Coronary artery (tissue), 2 donors: ENCODE data around the gene ZNF212.

ENCODE experiments used
- DNase-seq: peaks from one replicate; pipeline ENCODE4 v3.0.0-alpha.2; 2017; ENCODE audit warnings: low spot score
- H3K27ac ChIP-seq, 2 donors: fragments of 200-600 bp; sonication (generic); one replicate each; pipeline ENCODE4 v1.5.1; 2016 to 2019
- H3K4me3 ChIP-seq: fragments of 200-600 bp; sonication (generic); 2 replicates; pipeline ENCODE4 v1.5.1; 2016; ENCODE audit warnings: mild to moderate bottlenecking, moderate library complexity
- TF ChIP-seq, protein P1 (sequence below): fragments of 200-600 bp; sonication (generic); IDR thresholded peaks from one replicate; pipeline ENCODE4 v1.5.1; 2019; ENCODE audit warnings: antibody characterized with exemption

ZNF212 gene

DNA sequence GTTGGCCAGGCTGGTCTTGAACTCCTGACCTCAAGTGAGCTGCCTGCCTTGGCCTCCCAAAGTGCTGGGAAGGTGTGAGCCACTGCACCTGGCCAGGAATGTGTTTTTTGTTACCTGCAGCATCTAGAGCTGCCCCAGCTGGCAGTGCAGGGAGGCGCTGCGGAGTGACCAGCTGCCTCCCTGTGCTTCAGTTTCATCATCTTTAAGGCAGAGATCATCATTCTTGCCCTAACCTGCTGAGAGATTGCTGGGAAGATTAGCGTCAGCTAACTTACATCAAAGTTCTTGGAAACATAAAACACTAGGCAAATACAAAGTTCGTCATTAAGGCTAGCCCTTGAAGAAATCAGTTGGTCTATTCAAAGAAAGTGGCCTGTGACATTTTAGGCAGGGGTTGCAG lies 41.8 kb upstream of the ZNF212 start:
- no peak overlapping the region for H3K27ac ChIP-seq
- DNase-seq = no peak
- H3K4me3 ChIP-seq = no peak overlapping the region
- TF ChIP-seq, protein P1, sequence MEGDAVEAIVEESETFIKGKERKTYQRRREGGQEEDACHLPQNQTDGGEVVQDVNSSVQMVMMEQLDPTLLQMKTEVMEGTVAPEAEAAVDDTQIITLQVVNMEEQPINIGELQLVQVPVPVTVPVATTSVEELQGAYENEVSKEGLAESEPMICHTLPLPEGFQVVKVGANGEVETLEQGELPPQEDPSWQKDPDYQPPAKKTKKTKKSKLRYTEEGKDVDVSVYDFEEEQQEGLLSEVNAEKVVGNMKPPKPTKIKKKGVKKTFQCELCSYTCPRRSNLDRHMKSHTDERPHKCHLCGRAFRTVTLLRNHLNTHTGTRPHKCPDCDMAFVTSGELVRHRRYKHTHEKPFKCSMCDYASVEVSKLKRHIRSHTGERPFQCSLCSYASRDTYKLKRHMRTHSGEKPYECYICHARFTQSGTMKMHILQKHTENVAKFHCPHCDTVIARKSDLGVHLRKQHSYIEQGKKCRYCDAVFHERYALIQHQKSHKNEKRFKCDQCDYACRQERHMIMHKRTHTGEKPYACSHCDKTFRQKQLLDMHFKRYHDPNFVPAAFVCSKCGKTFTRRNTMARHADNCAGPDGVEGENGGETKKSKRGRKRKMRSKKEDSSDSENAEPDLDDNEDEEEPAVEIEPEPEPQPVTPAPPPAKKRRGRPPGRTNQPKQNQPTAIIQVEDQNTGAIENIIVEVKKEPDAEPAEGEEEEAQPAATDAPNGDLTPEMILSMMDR = no peak

DNA sequence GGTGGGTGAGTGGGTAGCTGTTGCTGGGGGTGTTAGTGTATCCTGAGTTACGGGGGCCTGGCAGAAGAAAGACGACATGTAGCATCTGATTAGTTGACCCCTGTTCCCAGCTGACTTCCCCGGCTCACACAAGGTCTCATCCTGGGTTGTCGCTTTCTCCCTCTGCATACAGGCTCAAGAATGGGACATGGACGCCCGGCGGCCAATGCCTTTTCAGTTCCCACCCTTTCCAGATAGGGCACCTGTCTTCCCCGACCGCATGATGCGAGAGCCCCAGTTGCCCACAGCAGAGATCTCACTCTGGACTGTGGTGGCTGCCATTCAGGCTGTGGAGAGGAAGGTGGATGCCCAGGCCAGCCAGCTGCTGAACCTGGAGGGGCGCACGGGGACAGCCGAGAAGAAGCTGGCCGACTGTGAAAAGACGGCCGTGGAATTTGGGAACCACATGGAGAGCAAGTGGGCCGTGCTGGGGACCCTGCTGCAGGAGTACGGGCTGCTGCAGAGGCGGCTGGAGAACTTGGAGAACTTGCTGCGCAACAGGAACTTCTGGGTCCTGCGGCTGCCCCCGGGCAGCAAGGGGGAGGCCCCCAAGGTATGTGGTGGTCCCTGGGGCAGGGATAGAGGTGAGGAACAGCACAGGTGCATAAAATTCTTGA lies 41.2 kb upstream of the ZNF212 start:
- TF ChIP-seq, protein P1 = no peak

DNA sequence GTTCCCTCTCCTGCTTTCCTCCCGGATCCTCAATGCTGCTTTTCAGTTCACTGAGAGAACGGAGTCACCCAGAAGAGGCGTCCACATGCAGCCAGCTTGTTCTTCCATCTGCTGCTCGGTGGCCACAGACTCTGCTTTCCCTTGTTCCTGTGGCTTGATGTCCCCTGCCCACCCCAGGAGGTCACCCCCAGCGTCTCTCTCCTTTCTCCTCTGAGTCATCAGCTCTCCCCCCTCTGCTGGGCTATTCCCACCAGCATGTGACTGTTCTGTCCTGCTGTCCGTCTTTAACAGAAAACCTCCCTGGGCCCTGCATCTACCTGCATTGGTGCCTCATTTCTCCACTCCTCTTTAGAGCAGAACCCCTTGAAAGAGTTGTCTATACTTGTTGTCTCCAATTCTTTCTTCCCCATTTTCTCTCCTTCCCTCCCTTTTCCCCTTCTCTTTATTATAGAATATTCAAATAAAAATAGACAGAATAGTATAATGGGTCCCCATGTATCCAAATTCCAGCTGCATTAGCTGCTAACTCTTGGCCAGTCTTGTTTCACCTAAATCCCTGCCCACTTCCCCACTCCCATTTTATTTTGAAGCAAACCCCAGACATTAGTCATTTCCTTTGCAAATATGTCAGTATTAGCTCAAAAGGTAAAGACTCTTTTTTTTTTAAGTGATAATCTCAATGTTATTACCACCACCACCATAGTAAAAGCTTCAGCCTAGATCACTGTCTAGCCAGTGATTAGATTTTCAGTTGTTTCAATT lies 40.0 kb upstream of the ZNF212 start:
- Histone ChIP-seq H3K4me3 (no peak overlapping the region), H3K27ac (no peak overlapping the region)
- TF ChIP-seq, protein P1 = no peak
- no peak for DNase-seq

More for the DNA sequence above, 41.2 kb upstream of the ZNF212 start:
- Histone ChIP-seq H3K4me3 (no peak overlapping the region), H3K27ac (no peak overlapping the region)
- DNase-seq = no peak

DNA sequence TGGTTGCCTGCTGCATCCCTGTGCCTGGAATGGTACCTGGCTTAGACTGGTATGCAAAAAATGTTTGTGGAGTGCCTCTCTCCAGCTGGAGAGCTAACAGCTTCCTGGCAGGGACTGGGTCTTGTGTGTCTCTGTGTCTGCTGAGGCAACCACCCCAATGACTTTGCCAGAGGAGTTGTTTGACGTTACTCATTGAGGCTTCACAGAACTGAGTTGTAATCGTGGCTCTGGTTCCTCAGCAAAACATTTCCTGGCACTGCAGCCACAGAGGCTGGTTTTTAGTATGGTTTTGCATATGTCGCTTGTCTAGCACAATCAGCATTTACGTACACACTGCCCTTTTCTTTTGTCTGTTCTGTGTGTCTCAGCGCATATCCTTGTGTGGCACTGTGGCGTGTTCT lies 36.6 kb upstream of the ZNF212 start:
- H3K27ac ChIP-seq = no peak overlapping the region
- DNase-seq = no peak
- TF ChIP-seq, protein P1 = no peak
- H3K4me3 ChIP-seq = no peak overlapping the region

DNA sequence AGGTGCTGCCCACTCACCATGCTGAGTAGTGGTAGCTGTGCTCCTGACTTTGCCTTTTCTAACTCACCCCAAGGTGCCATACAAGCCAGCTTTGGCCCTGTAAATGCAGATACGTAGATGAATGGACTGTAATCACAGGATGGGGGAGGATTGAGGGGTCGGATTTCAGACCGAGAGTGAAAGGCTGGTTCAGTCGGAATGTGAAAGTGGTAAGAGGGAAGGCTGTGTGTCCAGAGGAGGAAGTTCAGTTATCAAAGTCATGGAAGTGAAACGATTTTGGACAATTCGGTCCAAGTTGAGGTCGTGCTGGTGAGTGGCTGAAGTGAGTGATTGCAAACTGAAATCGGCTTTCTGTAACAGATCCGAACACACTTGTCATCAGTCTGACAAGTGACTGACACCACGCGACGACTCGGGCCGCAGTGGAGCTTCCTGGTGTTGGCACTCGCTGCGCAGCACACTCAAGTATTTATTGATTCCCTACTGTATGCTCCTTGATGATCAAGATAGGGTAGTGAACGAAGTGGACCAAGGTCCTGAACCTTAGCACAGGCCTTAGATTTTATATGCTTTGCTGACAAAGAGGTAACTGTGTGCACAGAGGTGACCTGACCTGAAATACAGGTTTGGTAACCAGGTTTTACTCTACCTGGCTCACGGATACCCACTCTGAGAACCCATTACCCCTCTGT lies 33.6 kb upstream of the ZNF212 start:
- H3K27ac ChIP-seq = no peak overlapping the region
- no peak overlapping the region for H3K4me3 ChIP-seq
- TF ChIP-seq, protein P1 = no peak
- no peak for DNase-seq

DNA sequence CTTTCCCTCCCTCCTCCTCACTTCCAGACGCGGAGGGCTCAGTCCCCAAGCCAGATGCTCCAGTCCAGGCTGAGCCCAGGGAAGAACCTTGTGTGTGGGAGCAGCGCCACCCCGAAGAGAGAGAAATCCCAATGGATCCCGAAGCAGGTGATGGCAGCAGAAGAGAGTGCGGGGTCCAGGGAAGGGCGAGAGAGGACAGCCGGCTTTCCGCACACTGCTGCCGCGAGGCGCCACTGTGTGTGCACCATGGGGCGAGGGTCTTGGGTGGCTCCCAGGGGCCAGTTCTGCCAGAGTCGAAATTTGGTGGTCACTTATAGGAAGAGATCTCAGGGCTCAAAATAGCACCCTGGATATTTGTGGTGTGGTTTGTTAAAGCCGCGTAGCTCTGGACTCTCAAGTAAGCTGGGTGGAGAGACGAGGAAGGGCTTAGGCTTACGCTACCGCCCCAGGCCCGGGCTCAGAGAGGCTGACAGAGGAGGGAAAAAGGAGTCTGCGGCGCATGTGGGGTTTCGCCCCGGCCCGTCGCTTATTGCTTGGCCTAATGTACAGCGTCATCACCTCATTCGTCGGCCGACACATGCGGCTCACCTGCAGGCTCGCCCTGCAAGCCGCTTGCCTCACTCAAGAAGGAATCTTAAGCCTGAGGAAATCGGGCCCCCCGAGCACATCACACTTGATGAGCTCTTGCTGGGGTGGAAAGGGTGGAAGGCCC lies 32.0 kb upstream of the ZNF212 start:
- no peak for DNase-seq
- Histone ChIP-seq H3K27ac (no peak overlapping the region), H3K4me3 (no peak overlapping the region)
- TF ChIP-seq, protein P1 = no peak
